ENCODE measurements around the gene KRTAP21-3.

DNA sequence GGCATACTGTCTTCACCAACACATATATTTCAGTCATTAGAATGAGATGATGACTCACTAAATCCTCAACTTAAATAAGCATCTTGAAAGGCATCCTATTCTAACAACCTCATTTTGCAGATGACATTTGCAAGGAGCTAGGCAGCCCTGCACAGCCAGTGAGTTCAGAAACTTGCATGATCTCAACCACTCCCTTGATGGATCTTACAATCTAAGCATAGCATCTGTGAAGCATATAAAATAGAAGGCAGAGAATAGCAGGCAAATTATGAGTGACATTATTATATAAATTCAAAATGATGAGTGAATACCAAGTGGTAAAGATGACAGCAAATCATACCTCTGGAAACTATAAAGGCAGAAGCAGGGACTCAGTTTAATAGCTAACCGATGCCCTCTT lies 44.3 kb downstream of the KRTAP21-3 start:
- TF ChIP-seq, protein P1, sequence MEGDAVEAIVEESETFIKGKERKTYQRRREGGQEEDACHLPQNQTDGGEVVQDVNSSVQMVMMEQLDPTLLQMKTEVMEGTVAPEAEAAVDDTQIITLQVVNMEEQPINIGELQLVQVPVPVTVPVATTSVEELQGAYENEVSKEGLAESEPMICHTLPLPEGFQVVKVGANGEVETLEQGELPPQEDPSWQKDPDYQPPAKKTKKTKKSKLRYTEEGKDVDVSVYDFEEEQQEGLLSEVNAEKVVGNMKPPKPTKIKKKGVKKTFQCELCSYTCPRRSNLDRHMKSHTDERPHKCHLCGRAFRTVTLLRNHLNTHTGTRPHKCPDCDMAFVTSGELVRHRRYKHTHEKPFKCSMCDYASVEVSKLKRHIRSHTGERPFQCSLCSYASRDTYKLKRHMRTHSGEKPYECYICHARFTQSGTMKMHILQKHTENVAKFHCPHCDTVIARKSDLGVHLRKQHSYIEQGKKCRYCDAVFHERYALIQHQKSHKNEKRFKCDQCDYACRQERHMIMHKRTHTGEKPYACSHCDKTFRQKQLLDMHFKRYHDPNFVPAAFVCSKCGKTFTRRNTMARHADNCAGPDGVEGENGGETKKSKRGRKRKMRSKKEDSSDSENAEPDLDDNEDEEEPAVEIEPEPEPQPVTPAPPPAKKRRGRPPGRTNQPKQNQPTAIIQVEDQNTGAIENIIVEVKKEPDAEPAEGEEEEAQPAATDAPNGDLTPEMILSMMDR (IDR thresholded peaks at IDR 0.05) = no peak
- no peak for TF ChIP-seq POLR2A (IDR thresholded peaks at IDR 0.05)

Data from adrenal gland (tissue), 5 donors.